Thyroid gland (tissue), 4 donors: Measurements from ENCODE around the gene BCCIP. TPM values are rescaled to one million over a fixed set of nuclear protein-coding genes. Genes with fewer than 3 reads are reported as not detected.

Experiments used
- DNase-seq, 2 donors: peaks; one replicate each; pipeline ENCODE4 v3.0.0-alpha.2; 2019
- H3K27ac ChIP-seq, 3 donors: fragments of 200-600 bp; sonication (generic); 1 replicate in 2 of 3; 2 replicates in 1 of 3; pipeline ENCODE4 v1.5.1; 2016 to 2019; ENCODE audit warnings: mild to moderate bottlenecking in 1 of 3, moderate library complexity in 1 of 3
- H3K27me3 ChIP-seq: fragments of 200-600 bp; sonication (generic); one replicate; pipeline ENCODE4 v1.5.1; 2019
- H3K36me3 ChIP-seq, 2 donors: fragments of 200-600 bp; sonication (generic); one replicate each; pipeline ENCODE4 v1.5.1; 2016 to 2019
- H3K4me1 ChIP-seq, 2 donors: fragments of 200-600 bp; sonication (generic); one replicate each; pipeline ENCODE4 v1.5.1; 2017 to 2019
- H3K4me3 ChIP-seq, 3 donors: fragments of 200-600 bp; sonication (generic); replicated peaks in 1 of 3; 1 replicate in 2 of 3; 2 replicates in 1 of 3; pipeline ENCODE4 v1.5.1; 2016; ENCODE audit warnings: mild to moderate bottlenecking in 1 of 3
- H3K9me3 ChIP-seq: fragments of 200-600 bp; sonication (generic); one replicate; pipeline ENCODE4 v1.5.1; 2017
- POLR2A ChIP-seq, 2 donors: fragments of 450-650 bp; IDR thresholded peaks; one replicate each; pipeline ENCODE4 v1.6.1; 2017; ENCODE audit warnings: antibody characterized with exemption in 2 of 2, mild to moderate bottlenecking in 2 of 2, moderate library complexity in 1 of 2
- WGBS, 2 donors: methylation state at CpG; one replicate each; pipeline ENCODE4 v1.1.5; 2017; 5-methylcytosine and 5-hydroxymethylcytosine counted together
- intact Hi-C: fragments of 100-400 bp; cut with DNase I; formaldehyde crosslinking; loops from one replicate; pipeline ENCODE4 v1.15.1; 2023
- total RNA-seq, 4 donors: library from RNA; depleted of rRNA; stranded (reverse); fragments of >200 nt; gene quantifications; one replicate each; pipeline ENCODE4 v1.2.3, GENCODE V29; 2016
- TF ChIP-seq, protein P1 (sequence below), 6 experiments: fragments of 200-600 bp in 3 of 6; fragments of 450-650 bp in 3 of 6; sonication (generic) in 3 of 6; IDR thresholded peaks; one replicate each; pipeline ENCODE4 v1.5.1; 2016 to 2019; ENCODE audit warnings: antibody characterized with exemption in 6 of 6, mild to moderate bottlenecking in 2 of 6, inconsistent platforms in 1 of 6, moderate library complexity in 1 of 6

Gene BCCIP
- total RNA-seq, 4 donors from 2014 or later, result 38.6 to 52.1 (median 42.3) TPM

DNA sequence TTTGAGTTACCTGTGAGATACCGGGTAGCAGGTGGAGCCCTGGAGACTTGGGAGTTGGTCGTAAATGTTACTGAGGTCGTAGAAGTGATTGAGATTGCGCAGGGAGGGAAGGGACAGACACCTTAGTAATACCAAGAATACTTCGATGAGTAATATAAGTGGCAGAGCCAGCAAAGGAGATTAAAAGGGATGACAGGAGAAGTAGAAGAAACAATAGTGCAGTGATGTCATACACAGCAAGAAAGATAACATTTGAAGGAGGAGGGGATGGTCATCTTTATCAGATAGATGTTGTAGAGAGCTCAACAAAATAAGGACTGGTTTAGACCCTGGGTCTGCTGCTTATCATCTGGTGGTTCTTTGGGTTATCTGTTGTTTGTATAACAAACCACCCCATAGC is 5.0 kb downstream of the BCCIP start:
- Histone ChIP-seq H3K9me3 (no peaks in the 10 kb centered on the region), H3K4me1 (peaks cover 19 to 26% of the 10 kb centered on the region in 2 donors), H3K4me3 (no peak overlapping the region), H3K36me3 (peaks cover 31 to 42% of the 10 kb centered on the region in 2 donors), H3K27ac (no peak overlapping the region), H3K27me3 (no peaks in the 10 kb centered on the region)
- 92 to 96% methylated on average over 5 of the region's 5 CpGs for WGBS, 2 donors
- intact Hi-C loops, result loop anchor here (10.0 kb wide), 1 partner anchor 114 kb away; the partner anchor contains the start of gene EDRF1
- no peak for DNase-seq
- TF ChIP-seq, protein P1, sequence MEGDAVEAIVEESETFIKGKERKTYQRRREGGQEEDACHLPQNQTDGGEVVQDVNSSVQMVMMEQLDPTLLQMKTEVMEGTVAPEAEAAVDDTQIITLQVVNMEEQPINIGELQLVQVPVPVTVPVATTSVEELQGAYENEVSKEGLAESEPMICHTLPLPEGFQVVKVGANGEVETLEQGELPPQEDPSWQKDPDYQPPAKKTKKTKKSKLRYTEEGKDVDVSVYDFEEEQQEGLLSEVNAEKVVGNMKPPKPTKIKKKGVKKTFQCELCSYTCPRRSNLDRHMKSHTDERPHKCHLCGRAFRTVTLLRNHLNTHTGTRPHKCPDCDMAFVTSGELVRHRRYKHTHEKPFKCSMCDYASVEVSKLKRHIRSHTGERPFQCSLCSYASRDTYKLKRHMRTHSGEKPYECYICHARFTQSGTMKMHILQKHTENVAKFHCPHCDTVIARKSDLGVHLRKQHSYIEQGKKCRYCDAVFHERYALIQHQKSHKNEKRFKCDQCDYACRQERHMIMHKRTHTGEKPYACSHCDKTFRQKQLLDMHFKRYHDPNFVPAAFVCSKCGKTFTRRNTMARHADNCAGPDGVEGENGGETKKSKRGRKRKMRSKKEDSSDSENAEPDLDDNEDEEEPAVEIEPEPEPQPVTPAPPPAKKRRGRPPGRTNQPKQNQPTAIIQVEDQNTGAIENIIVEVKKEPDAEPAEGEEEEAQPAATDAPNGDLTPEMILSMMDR (IDR thresholded peaks at IDR 0.05), result no peak
- no peak for TF ChIP-seq POLR2A (IDR thresholded peaks at IDR 0.05)

DNA sequence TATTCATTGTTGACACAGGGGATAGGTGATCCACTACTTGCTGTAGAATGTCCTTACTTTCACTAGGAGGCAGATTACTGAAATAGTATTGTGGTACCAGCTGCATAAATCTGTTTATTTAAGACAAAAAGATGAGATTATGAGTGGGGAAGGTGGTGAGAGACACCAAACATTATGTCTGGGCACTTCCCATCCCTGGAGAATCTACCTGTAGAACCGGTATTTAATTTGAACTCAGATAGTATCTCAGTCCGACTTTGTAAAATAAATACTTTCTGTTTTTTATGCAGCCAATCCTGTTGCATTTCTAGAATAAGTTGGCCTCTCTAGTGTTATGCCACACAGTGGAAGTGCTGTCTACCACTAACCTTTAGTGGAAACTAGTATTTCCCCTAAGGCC is 13.4 kb downstream of the BCCIP start:
- peaks cover 52 to 68% of the 10 kb centered on the region in 2 donors for H3K36me3 ChIP-seq
- TF ChIP-seq, protein P1 (IDR thresholded peaks at IDR 0.05), result no peak
- TF ChIP-seq POLR2A (IDR thresholded peaks at IDR 0.05), result no peak
- DNase-seq, result no peak

DNA sequence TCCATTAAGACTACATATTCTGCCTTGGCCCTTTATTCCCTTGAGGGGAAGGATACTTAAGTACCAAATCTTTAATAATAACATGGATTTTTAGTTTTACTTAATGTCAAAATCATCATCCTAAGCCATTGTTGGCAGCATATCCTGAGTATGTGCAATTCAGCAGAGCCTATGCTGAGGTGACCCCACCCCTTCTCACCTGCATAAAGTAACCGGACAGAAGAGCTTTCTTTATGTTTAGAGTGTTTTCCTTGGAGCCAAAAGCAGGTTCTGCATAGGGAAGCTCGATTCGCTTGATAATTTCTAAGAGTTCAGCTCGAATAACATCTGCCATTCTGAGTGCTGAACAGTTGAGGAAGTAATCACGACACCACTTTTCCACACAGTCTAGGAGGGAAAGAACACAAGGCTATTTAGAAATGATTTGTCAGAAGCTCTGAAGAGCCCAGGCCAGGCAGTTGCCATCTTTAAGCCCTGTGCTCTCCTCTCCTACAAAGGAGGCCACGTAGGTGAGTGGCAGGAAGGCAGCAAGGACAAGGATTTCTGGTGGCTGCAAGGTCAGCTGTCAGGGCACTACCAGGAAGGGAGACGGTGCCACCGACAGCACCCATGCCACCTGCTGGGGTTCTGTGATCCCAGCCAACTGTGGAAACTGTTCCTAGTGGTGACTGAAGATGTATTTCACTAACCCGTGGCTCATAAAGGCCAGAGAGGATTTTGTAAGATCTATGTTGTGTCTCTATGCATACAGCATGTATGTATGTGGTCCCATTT is 15.6 kb downstream of the BCCIP start:
- intact Hi-C loops, result no loop called here
- no peak overlapping the region for H3K27ac ChIP-seq
- H3K9me3 ChIP-seq, result no peaks in the 10 kb centered on the region
- 48 to 62% methylated on average over 8 to 9 of the region's 9 CpGs for WGBS, 2 donors
- H3K27me3 ChIP-seq, result no peaks in the 10 kb centered on the region
- H3K4me1 ChIP-seq, result no peaks in the 10 kb centered on the region
- no peak overlapping the region for H3K4me3 ChIP-seq
- no peak for TF ChIP-seq POLR2A (IDR thresholded peaks at IDR 0.05)
- TF ChIP-seq, protein P1 (IDR thresholded peaks at IDR 0.05), result no peak
- DNase-seq, result no peak
- H3K36me3 ChIP-seq, result peaks cover 43 to 70% of the 10 kb centered on the region in 2 donors

More for the DNA sequence above, 13.4 kb downstream of the BCCIP start:
- no peaks in the 10 kb centered on the region for H3K27me3 ChIP-seq
- no peaks in the 10 kb centered on the region for H3K9me3 ChIP-seq
- no peak overlapping the region for H3K4me3 ChIP-seq
- 85% methylated on average over 2 of the region's 2 CpGs for WGBS, 2 donors
- H3K4me1 ChIP-seq, result peaks cover 3 to 5% of the 10 kb centered on the region in 2 donors
- intact Hi-C loops, result no loop called here
- H3K27ac ChIP-seq, result no peak overlapping the region

DNA sequence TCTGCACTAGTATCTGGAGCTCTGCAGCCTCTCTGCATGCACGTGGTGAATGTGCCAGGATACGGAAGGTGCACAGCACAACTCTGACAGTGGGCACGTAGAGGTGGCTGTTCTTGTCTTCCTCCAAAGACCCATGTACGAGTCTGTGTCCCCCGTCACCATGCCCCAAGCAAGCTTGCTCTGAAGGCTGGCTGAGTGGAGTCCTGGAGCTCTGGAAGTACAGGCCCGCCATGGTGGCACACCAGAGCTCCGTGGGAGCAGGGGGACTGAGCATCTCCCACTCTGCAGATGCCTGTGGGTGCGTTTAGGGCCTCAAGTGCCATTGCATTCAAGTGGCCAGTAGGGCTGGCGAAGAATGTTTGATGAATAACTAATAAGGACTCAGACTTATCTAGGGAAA is 17.1 kb downstream of the BCCIP start:
- intact Hi-C loops, result no loop called here
- no peaks in the 10 kb centered on the region for H3K9me3 ChIP-seq
- no peaks in the 10 kb centered on the region for H3K27me3 ChIP-seq
- H3K27ac ChIP-seq, result no peak overlapping the region
- H3K4me1 ChIP-seq, result no peaks in the 10 kb centered on the region
- WGBS, 2 donors, result 93 to 94% methylated on average over 9 of the region's 9 CpGs
- peaks cover 43 to 63% of the 10 kb centered on the region in 2 donors for H3K36me3 ChIP-seq
- no peak for TF ChIP-seq POLR2A (IDR thresholded peaks at IDR 0.05)
- TF ChIP-seq, protein P1 (IDR thresholded peaks at IDR 0.05), result no peak
- no peak for DNase-seq
- no peak overlapping the region for H3K4me3 ChIP-seq

DNA sequence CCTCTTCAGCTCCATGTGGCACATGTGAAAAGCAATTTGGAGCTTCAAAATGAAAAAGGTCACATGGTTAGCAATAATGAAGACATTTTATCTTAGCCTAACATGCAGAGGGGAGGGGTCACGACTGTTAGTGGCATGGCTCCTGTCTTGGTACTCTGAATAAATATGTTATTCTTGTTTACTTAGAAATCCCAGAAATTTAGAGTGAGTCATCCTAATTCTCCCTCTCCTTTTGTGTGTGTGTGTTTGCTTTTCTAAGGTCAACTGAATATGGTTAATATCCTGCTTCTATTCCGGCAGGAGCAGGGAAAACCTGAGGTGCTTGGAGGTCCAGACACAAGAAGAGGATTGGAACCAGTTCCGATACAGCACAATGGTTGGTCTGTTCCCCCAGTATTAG is 17.6 kb downstream of the BCCIP start:
- H3K27ac ChIP-seq, result no peak overlapping the region
- H3K9me3 ChIP-seq, result no peaks in the 10 kb centered on the region
- H3K27me3 ChIP-seq, result no peaks in the 10 kb centered on the region
- WGBS, 2 donors, result 93 to 94% methylated on average over 3 of the region's 3 CpGs
- TF ChIP-seq, protein P1 (IDR thresholded peaks at IDR 0.05), result no peak
- no peak for TF ChIP-seq POLR2A (IDR thresholded peaks at IDR 0.05)
- H3K36me3 ChIP-seq, result peaks cover 43 to 57% of the 10 kb centered on the region in 2 donors
- no peak for DNase-seq
- intact Hi-C loops, result no loop called here
- H3K4me3 ChIP-seq, result no peak overlapping the region
- no peaks in the 10 kb centered on the region for H3K4me1 ChIP-seq
